C1 segment of cervical spinal cord (tissue), 14 donors: ENCODE measurements around the gene SRL.
"Not testable (repeated sequence)": the region's sequence is repeated elsewhere in the genome, so short reads cannot be mapped to it uniquely, and the experiment has no call there.

Source experiments
- DNase-seq, 14 donors: peaks; one replicate each; lab custom pipeline; 2025; lab: John Stamatoyannopoulos, UW

SRL gene

DNA sequence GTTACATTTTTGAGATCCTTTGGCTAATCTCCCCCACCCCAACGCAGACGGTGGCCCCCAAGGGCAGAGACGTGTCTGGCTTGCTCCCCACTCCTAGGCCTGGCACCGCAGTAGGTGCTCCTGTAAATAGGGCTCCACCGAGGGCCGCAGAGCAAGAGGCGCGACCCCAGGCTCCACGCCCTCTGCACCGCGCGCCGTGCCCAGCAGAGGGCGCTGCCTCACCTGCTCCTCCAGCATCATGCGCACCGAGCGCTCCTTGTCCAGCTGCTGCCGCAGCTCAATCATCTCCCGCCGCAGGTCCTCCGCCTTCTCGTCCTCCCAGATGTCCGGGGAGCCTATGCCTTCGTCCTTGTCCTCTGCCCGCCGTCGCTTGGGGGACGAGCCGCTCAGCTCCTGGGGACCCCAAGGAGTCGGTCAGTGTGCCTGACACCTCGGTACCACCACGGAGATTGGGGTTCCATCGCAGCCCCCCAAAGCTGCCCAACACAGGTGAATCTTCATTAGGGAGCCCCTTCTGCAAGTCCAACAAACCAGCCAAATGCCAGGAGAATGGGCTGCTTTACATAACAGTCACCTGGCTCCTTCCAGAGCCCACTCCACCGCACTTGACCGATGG lies 19.8 kb upstream of the SRL start:
- DNase-seq: no peak

DNA sequence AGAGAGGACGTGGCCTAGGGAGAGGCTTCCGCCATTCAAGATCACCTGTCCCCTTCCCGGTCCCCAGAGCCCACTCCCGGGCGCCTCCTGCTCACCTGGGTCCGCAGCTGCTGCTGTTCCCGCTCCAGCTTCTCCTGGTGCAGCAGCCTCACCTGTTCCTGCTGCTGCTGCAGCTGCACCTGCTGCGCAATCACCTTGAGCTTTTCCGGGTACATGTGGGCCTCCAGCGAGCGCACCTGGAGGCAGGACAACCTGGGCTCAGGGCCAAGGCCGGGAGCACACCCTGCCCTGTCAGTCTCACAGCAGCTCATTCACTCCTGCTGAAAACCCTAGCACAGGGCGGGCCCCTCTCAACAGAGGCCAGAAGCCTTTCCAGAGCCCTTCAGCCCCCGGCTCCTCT lies 18.5 kb upstream of the SRL start:
- DNase-seq: no peak

DNA sequence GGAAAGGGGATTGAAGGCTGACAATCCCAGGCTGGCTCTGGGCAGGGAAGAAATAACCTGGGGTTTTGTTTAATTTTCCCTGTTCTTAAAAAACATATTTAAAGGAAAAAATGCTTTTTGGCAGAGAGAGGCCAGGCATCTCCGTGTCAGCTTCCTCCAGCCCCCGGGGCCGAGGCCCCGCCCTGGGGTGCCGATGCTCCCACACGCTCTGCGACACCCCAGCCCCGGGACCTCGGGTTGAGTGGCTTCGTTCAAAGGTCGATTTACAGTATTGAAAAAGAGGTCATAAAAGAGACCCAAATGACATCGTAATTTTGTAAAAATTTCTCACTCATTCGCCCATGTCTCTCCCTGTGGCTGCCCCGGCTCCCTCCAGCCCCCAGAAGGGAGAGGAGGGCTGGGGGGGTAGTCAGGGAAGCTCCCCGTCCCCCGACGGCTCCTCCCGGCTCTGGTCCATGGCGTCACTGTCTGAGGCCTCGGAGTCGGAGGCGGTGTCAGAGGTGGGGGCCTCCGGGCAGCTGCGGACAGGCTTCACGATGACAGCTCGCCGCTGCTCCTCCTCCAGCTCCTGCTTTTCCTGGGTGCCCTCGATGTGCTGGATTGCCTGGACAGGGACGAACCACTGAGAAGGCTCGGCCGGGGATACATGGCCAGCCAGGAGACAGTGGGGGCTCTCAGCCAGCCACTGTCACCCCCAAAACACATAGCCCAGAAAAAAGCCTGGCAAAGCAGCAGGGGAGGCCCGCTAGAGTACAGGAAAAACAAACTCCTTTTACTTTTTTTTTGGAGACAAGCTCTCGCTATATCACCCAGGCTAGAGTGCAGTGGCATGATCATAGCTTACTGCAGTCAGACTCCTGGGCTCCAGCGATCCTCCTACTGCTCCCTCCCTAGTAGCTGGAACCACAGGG lies 16.0 kb upstream of the SRL start:
- no peak for DNase-seq

DNA sequence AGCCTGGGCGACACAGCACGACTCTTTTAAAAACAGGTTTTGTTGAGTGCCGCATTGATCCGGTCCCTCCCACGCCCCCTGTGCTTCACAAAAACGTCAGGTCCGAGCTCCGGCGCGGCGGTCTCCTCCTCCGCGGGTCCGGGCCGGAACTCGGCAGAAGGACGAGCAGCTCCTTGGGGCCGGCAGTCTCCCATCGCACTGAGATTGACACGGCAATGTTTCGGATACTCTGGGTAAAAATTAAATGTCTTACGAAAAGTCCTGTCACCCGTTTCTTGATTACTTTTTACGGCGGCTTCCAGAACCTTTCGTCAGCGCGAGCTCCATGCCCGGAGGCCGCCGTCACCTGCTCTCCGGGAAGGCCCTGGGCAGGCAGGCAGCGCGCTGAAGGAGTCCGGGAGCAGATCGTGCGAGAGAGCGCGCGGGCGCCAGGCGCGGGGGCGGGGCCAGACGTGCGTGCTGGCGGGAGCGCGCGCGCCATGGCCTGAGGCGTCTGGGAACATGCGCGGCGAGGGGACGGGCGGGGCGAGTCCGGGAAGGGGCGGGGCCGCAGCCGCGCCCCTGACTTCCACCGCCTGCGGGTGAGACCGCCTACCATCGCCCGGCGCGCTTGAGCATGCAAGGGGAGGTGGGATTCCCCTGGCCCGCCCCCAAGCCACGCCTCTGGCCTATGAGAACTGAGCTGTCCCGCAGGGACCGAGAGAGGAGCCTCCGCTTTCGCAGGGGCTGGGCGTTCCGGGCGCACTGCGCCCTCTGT lies 11.7 kb upstream of the SRL start:
- peak; percentile 82 to 98 (median 96) for DNase-seq

DNA sequence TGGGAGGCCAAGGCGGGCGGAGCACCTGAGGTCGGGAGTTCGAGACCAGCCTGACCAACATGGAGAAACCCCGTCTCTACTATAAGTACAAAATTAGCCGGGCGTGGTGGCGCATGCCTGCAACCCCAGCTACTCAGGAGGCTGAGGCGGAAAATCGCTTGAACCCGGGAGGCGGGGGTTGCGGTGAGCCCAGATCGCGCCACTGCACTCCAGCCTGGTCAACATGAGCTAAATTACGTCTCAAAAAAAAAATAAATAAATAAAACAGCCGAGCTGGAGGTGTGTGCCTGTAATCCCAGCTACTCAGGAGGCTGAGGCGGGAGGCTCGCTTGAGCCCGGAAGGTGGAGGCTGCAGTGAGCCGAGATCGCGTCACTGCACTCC lies 11.1 kb upstream of the SRL start:
- not testable (repeated sequence) for DNase-seq

DNA sequence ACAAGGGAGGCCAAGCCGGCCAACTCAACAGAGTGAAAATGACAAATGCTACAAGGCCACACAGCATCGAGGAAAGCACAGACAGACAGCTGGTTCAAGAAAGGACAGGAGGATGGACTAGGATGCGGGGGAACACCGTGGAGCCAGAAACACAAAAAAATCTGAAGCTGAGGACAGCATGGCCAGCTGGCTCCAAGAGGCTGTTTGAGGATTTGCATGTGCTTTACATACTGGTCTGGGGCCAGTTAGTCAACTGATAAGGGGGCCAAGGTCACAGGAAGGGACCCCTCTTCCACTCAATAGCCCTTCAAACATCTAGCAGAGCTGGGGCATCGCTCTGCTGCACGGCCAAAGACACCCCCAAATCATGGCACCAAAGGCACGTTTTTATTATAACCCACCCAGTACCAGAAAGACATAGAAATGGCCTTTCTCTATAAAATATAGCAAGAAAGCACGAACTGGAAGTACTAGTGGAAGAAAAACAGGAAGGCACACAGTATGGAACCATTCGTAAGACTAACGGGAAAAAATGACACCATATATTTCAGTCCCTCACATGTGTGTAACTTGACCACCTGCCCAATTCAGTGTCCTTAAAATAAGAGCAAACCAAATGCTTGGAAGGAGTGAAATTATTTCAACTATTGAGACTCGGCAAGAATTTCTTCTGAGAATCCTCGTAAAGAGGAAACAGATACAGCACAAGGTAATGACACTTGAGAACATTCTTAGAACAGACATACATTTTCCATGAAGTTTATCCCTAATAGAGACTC lies 7.8 kb upstream of the SRL start:
- no peak for DNase-seq

DNA sequence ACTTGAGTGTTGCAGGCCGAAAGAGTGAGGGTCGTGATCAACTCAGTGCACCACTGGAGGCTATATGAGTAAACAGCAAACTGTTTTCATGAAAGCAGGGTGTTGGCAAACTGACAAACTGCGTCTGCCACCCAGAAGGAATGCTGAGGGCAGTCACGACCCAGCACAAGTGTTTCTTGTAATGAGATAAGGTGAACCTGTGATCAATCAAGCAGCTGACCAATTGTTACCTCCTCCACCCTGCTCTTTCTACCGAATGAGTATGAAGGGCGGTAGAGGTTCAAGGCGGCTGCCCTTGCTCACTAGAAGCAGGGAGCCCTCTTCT lies 5.5 kb upstream of the SRL start:
- DNase-seq: no peak

DNA sequence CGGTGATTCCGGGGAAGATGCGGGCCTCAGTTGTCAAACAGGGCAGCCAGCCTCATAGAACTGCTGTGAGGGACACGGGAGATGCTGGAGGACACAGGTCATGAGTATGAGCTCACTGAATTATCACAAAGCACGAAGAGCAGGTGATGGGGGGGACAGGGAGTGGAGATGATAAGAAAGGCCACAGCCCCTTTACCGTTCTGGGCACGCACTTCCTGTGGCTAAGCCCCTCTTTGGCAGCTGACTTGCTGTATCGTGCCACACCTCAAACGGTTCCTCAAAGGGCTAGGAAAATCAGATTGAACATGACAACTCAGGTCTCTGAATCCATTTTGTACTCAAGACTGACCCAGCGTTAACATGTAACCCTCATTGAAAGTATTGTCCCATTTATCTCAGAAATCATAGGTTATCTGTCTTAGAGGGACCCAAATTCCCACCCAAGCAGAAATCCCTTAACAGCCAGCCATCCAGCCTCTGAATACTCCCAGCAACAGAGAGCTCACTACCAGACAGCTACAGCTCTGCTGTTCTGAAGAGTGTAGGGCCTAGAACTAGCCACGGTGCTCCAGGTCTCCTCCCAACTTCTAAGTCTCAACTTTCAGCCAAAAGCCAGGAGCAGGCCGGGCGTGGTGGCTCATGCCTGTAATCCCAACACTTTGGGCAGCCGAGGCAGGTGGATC lies 5.0 kb upstream of the SRL start:
- no peak for DNase-seq

DNA sequence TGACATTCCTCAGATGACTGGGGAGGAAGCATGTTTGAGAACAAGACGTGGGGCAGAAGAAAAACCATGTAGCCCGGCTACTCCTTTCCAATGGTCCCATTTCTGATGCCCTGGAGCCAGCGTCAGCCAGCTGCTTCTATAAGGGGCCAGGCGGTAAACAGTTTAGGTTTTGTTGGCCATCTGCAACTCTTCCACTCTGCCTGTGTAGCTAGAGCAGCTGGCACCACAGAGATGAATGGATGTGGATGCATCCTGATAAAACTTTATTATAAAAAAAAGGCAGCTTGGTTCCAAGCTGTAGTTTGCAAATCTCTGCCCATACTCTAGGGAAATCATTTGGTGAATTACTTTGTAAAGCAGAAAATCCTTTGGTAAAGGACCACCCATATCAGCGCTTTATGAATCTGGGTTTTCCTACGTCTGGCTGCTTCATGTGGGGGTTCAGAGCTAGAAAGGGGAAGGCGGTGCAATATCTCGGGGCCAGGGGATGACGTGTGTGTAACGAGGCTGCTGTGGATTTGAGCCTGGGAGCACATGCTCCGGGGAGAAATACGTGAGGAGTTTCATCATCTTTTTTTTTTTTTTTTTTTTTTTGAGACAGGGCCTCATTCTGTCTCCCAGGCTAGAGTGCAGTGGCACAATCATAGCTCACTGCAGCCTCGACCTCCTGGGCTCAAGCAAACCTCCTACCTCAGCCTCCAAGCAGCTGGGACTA lies 3.4 kb upstream of the SRL start:
- DNase-seq: no peak

DNA sequence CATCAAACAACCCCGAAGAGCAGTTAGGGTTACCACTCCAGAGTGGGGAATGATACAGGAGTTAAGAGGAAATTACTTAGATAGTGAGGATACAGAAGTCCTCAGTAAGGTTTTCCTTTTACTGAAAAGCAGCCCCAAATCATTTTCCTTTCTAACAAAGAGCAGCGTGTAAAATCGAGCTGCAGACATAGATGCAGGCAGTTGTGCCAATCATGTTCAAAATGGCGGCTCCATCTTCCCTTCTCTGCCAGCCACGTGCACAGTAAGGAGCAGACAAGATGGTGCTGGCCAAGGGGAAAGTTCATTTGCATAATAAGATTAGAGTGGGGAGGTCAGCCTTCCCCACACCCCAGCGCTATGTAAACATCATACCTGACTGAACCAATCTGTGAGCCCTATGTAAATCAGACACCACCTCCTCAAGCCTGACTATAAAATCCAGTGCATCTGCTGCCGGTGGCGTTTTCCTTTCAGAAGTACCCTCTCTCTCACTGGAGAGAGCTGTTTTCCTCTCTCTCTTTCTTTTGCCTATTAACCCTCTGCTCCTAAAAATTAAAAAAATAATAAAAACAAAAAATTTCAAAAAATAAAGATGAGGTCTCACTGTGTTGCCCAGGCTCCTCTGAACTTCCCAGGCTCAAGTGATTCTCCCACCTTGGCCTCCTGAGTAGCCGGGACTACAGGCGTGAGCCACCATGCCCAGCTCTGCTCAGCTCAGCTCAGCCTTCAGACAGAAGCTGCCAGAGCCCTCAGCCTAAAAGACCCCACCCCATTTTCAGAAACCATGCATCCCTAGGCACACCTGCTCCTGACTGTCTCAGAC lies 2.6 kb upstream of the SRL start:
- DNase-seq: no peak

DNA sequence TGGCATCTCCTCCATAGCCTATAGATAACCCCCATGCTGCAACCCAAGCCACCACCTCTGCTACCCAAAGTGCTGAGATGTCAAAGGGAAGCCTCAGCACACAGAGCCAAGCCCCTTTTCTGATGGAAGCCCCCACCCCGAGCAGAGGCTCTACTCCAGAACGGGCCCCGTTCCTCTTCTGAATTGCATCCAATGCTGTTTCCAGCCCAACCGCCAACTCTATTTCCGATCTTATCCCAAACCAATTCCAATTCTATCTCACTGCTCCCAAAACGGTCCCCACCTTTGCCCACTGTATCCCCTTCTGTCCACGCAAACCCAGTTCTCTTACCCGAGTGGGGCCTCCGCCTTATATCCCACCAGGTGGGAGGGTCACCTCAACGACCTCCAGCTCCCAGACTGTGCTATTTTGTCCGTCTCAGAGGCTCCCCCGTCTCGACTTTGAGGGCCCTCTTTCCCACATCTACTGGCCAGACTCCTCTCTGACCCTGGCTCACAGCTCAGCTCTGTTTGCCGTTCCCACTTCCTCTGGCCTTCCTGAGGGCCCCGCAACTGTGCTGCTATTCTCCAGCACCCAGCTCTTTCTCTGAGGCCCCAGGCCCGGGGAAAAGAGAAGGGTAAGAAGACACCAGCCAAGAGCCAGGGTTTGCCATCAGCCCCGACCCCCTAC lies 487 bp downstream of the SRL start:
- no peak for DNase-seq

DNA sequence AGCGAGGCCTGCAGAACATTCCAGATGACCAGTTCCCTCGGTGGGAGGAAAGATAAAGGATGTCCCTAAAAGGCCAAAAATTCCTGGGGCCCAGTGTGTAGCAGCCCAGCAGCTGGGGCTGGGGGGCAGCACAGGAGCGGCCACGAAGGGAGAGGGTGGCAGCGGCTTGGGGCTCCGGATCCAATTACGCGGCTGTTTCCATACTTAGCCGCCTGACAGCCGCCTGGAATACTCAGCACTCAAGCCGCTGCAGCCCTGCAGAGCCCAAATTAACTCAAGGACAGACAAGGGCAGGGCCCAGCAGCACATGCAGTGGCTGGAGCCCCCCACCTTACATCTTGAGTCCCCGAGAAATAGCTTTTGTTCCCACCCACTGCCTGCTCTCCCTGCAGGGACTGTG lies 1.3 kb downstream of the SRL start:
- DNase-seq: no peak

DNA sequence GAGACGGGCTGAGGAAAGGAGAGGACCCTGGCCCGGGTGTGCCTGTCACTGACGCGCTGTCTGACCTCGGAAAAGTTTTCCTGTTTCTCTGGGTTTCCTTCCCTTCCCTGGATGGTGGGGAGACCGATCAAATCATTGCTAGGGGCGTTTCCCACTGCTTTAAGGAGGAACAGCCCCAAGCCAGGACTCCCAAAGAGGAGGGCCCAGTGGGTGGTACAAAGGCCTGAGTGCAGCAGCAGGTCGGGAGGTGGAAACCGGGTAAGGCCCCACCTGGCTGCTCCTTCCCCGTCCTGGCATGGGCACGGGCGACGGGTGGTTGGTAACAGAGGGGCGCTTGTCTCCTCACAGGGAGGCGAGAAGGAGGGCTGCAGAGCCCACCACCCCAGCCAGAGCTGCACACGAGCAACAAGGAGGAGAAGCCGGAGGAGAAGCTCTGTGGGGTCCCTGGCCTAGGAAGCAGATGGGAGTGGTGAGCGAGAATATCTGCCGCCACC lies 2.2 kb downstream of the SRL start:
- no peak for DNase-seq

DNA sequence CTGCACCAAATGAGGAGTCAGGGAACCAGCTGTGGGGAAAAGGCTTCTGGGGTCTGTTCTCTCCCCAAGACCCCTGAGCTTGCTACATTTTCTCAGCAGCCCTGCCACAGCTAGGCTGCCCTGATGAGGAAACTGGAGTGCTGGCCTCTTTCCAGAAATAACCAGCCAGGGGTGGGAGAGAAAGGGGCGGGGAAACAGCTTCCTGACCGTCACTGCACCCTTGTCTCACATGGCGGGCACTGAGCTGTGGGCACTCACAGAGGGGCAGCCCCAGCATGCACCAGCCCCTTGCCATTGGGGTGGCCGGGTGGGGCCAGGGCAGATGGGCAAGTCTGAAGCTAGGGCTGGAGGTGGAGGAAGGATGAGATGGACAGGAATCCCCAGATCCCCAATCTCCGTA lies 2.9 kb downstream of the SRL start:
- peak in 1 of 14 donors; percentile 11 for DNase-seq

DNA sequence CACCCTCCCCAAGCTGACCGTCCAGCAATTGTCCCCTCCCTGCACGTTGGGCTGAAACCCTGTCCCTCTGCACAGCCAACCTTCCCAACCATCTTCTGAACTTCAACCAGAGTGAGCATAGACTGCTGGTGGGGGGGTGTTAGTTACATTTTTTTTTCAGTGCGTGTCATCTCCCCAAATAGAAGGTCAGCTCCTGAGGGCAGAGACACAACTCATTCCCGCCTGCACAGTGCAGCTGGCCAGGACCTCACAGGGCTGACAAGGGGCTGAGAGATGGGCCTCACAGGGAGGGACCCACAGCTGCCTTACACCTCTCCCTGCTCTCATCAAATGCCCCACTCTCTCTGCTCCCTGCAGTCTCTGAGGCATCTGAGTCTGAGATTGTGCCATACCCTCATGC lies 8.4 kb downstream of the SRL start:
- no peak for DNase-seq

DNA sequence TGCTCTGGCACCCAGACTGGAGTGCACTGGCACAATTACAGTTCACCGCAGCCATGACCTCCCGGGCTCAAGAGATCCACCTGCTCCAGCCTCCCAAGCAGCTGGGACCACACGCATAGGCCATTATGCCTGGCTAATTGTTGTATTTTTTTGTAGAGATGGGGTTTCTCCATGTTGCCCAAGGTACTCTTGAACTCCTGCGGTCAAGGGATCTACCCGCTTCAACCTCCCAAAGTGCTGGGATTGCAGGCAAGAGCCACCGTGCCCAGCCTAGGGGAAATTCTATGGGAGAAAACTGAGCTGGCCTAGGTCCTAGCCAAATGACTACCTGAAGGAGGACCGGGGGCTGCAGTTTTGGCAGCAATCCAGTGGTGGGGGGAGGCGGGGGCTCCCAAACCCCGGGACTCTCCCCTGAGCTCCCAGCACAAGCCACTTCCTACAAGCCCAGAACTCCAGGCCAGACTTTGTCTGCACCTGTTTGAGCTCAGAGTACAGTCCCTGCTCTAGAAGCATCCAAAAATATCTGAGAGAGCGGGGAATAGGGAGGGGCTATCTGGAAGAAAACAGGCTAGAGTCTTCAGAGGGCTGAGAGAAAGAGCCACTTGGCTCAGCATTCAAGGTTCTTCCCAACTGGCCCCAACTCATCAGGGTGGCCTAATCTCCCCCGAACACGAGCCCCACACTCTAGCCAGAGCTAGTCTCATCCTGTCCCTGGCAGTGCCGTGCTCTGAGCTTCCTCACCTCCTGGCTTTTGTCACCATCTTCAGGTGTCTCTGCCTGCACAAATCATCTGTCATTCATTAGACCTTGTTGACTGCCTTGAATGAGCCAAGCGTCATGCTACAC lies 9.1 kb downstream of the SRL start:
- DNase-seq: no peak

DNA sequence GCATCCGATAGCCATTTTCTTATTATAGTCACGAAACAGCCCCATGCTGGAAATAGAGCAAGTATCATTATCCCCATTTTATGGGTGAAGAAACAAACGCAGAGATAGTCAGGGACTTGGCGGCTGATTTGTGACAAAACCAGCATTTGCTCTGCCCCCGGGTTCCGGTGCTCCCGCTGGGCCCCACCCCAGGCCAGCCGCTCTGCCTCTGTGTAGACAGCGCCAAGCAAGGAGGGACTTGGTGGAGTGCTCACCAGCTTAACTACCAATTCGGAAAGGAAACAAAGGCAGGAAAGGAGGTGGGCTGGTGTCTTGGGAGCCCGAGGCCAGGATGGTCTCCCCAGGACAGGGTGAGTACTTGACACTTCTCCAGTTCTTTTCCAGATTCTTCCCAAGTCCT lies 10.0 kb downstream of the SRL start:
- DNase-seq: no peak

DNA sequence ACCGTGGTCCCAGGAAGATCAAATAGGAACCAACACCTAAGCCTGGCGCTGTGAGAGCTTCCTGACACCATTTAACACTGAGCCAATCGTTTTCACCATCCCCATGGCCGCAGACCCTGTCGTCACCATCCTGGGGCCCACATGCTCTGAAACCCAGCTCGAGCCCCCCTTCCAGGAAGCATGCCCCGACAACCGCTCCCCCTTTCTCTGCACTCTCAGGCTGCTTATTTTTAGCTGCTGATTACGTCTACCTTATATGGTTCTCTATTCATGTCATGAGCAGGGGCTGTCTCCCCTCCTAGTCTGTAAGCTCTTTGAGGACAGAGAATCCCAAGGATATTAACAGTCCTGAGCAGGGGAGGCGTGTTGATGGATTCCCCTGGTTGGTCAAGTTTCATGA lies 10.5 kb downstream of the SRL start:
- no peak for DNase-seq
